BE2C (cell line): ENCODE measurements around the gene PIP.
"Not testable (repeated sequence)": the region's sequence is repeated elsewhere in the genome, so short reads cannot be mapped to it uniquely, and the experiment has no call there.

Source experiments
- DNase-seq: peaks from one replicate; pipeline ENCODE4 v3.0.0-alpha.2; 2020
- H3K27me3 ChIP-seq: fragments of 250-450 bp; sonication (Bioruptor Pico); 2 replicates; pipeline ENCODE4 v1.5.1; 2020; ENCODE audit warnings: mild to moderate bottlenecking
- H3K36me3 ChIP-seq: fragments of 250-450 bp; sonication (Bioruptor Pico); 2 replicates; pipeline ENCODE4 v1.5.1; 2020; ENCODE audit warnings: mild to moderate bottlenecking
- H3K4me1 ChIP-seq: fragments of 250-450 bp; sonication (Bioruptor Pico); 2 replicates; pipeline ENCODE4 v1.5.1; 2020
- H3K4me3 ChIP-seq: 2 replicates; pipeline ENCODE4 v1.5.1; 2011; ENCODE audit warnings: low read depth, low read length
- H3K9me3 ChIP-seq: fragments of 250-450 bp; sonication (Bioruptor Pico); 2 replicates; pipeline ENCODE4 v1.5.1; 2020
- TF ChIP-seq, protein P1 (sequence below): IDR thresholded peaks from 2 replicates; pipeline ENCODE4 v1.5.1; 2012; ENCODE audit warnings: mild to moderate bottlenecking, low read depth, low read length

Gene PIP

DNA sequence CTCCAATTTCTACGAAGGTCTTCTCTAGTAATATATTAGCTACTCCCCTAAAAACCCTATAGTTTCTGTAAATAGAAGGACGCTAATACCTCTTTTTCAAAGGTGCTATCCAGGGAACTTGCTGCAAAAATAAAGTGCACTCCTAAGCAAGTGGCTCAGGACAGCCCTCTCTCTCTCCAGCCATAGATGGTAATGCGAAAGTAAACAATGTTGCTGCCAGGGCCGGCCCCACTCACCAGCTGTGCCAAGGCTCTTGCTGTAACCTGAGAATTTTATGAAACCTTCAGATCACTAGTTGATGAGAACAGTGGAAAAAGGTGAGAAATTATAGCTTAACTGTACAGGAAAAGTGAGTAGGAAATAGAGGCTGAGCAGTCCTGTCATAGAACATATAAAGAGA is 40.5 kb downstream of the PIP start:
- no peaks in the 10 kb centered on the region for H3K4me1 ChIP-seq
- no peaks in the 10 kb centered on the region for H3K9me3 ChIP-seq
- H3K36me3 ChIP-seq: no peaks in the 10 kb centered on the region
- H3K4me3 ChIP-seq: no peak overlapping the region
- H3K27me3 ChIP-seq: no peaks in the 10 kb centered on the region
- no peak for DNase-seq
- TF ChIP-seq, protein P1, sequence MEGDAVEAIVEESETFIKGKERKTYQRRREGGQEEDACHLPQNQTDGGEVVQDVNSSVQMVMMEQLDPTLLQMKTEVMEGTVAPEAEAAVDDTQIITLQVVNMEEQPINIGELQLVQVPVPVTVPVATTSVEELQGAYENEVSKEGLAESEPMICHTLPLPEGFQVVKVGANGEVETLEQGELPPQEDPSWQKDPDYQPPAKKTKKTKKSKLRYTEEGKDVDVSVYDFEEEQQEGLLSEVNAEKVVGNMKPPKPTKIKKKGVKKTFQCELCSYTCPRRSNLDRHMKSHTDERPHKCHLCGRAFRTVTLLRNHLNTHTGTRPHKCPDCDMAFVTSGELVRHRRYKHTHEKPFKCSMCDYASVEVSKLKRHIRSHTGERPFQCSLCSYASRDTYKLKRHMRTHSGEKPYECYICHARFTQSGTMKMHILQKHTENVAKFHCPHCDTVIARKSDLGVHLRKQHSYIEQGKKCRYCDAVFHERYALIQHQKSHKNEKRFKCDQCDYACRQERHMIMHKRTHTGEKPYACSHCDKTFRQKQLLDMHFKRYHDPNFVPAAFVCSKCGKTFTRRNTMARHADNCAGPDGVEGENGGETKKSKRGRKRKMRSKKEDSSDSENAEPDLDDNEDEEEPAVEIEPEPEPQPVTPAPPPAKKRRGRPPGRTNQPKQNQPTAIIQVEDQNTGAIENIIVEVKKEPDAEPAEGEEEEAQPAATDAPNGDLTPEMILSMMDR: no peak

GRCh38 chr7:143176128-143176527 is 44.3 kb downstream of the PIP start:
- Histone ChIP-seq H3K27me3 (no peaks in the 10 kb centered on the region), H3K9me3 (no peaks in the 10 kb centered on the region), H3K4me3 (no peak overlapping the region), H3K36me3 (no peaks in the 10 kb centered on the region), H3K4me1 (no peaks in the 10 kb centered on the region)
- DNase-seq: no peak
- TF ChIP-seq, protein P1: no peak

DNA sequence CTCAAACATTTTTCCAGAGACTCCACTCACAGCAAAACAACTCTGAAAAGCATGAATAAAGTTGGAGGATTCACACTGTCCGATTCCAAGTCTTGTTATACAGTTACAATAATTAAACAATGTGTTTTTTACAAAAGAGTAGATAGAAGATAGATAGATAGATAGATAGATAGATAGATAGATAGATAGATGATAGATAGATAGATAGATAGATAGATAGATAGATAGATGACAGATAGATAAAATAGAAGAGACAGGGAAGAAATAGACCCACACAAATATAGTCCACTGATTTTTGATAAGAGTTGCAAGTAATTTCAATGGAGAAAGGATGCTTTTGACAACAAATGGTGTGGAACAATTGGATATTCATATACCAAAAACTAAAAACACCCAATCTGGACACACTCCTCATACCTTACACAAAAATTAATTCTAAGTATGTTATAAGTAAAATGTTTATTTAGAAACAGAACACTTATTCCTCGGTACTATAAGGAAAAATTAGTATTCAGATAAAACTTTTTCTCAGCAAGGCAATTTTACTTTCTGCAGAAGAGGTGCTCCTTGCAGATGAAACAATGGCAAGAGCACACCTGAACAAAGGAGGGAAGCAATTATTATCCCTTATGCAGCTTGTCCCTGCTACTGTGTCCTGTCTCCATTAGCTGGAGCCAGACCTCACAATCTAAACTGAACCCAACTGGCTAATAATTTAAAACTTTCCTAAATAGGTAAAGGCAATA is 45.7 kb downstream of the PIP start:
- TF ChIP-seq, protein P1: no peak
- Histone ChIP-seq H3K36me3 (no peaks in the 10 kb centered on the region), H3K4me1 (no peaks in the 10 kb centered on the region), H3K9me3 (no peaks in the 10 kb centered on the region), H3K27me3 (no peaks in the 10 kb centered on the region), H3K4me3 (no peak overlapping the region)
- no peak for DNase-seq

- not testable (repeated sequence) for H3K36me3 ChIP-seq, H3K4me1 ChIP-seq, H3K9me3 ChIP-seq, DNase-seq, H3K27me3 ChIP-seq, H3K4me3 ChIP-seq
These were observed 48.9 kb downstream of the PIP start for GRCh38 chr7:143180771-143181170.

DNA sequence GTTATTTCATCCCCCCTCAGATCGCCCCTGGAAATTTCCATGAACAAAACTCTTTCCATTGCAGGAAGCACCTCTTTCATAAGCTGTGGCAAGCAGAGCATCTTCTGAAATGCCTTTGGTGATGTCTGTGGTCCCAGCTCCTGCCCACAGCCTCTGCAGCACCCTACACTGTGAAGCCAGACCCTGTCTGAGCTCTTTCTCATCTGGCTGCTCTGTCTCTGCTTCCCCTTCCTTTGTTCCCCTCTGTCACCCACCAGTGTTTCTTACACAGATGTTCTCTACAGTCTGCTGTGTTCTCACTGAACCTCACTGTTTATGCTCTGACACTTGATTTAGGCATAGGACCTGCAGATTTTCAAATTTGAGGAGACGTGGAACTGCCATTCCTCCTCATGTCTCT is 49.5 kb downstream of the PIP start:
- TF ChIP-seq, protein P1: no peak
- Histone ChIP-seq H3K4me3 (no peak overlapping the region), H3K36me3 (no peaks in the 10 kb centered on the region)

GRCh38 chr7:143183024-143183423 is 51.1 kb downstream of the PIP start, which contains the start of gene TAS2R39:
Gene TAS2R39, plus strand, starts transcription at chr7:143183419. Its CDS starts 0 bp downstream, at chr7:143183419.
- Histone ChIP-seq H3K4me3 (no peak within 1 kb of the TSS), H3K27me3 (no peaks in the 10 kb centered on the region), H3K9me3 (no peaks in the 10 kb centered on the region), H3K36me3 (no peaks in the 10 kb centered on the region), H3K4me1 (no peaks in the 10 kb centered on the region)
- DNase-seq: no peak
- TF ChIP-seq, protein P1: no peak

More for the DNA sequence above, 49.5 kb downstream of the PIP start:
- Histone ChIP-seq H3K4me1 (no peaks in the 10 kb centered on the region), H3K27me3 (no peaks in the 10 kb centered on the region), H3K9me3 (no peaks in the 10 kb centered on the region)
- DNase-seq: no peak

DNA sequence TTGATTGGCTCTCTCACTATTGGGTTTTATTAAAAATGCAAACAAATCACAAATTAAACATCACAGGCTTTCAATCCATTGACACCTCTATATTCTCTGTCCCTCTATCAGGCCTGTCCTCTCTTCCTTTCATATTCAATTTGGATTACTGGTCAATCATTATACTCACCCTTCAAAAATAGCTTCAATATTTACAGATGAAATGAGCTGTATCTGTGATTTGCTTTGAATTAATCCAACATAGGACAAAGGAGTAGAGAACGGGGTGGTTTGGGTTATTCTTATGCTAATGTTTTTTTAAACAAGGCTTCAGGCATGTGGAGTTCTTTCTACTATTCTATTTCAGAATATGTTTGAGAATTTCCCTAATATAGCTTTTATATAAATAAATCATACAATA is 53.7 kb downstream of the PIP start:
- Histone ChIP-seq H3K27me3 (no peaks in the 10 kb centered on the region), H3K9me3 (no peaks in the 10 kb centered on the region), H3K4me1 (no peaks in the 10 kb centered on the region), H3K4me3 (no peak overlapping the region), H3K36me3 (no peaks in the 10 kb centered on the region)
- DNase-seq: no peak
- TF ChIP-seq, protein P1: no peak
